ENCODE results near the gene DBNL.
"Not testable (repeated sequence)": the region's sequence is repeated elsewhere in the genome, so short reads cannot be mapped to it uniquely, and the experiment has no call there.

GRCh38 chr7:44015090-44015489, 29.4 kb upstream of the DBNL start:
- not testable (repeated sequence) for TF ChIP-seq CTCF (IDR thresholded peaks at IDR 0.05; ENCODE audit: insufficient read depth, low read depth, low read length); EZH2 (IDR thresholded peaks at IDR 0.05; ENCODE audit: insufficient read depth, low read length)

Data from astrocyte (in vitro differentiated cells and primary cell).